GM18498 (cell line): ENCODE results near the gene MAP1LC3B.
"Not testable (repeated sequence)": the region's sequence is repeated elsewhere in the genome, so short reads cannot be mapped to it uniquely, and the experiment has no call there.

Source experiments
- ATAC-seq: cut with Tn5 transposase; IDR thresholded peaks from one replicate; pipeline ENCODE4 v1.9.1; 2021; ENCODE audit warnings: mild to moderate bottlenecking, moderate library complexity; ENCODE audit not compliant: unreplicated experiment

MAP1LC3B gene

DNA sequence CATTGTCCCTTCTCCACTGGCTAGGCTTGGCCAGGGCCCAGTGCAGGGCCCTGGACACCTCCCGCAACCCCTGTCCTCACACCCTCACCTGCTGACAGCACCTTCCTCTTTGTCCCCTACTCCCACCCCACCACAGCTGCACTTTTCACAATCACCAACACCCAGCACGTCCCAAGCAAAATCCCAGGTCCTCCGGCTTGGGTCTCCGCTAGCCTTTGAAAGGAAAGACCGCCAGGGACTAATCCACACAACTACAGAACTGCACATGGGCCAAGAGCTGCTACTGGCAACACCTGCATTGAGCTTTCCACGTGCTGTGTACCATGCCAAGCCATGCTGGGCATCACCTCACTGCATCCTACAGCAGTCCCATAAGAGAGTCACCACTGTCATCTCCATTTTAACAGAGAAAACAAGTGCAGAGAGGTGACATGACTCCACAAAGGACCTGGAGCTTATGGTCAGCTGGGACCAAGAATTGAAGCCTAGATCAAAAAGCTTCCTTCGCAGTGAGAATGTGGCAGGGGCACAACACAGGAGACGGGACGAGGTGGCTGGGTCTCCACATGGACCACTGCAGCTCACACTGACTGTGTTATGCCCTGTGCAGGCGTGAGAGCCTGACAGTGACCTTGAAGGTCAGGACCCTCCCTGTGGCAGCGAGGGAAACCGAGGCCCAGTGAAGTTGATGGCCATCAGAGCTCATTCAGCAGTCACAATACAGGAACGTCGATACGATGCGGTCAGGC is 31.1 kb upstream of the MAP1LC3B start:
- ATAC-seq, result no peak

DNA sequence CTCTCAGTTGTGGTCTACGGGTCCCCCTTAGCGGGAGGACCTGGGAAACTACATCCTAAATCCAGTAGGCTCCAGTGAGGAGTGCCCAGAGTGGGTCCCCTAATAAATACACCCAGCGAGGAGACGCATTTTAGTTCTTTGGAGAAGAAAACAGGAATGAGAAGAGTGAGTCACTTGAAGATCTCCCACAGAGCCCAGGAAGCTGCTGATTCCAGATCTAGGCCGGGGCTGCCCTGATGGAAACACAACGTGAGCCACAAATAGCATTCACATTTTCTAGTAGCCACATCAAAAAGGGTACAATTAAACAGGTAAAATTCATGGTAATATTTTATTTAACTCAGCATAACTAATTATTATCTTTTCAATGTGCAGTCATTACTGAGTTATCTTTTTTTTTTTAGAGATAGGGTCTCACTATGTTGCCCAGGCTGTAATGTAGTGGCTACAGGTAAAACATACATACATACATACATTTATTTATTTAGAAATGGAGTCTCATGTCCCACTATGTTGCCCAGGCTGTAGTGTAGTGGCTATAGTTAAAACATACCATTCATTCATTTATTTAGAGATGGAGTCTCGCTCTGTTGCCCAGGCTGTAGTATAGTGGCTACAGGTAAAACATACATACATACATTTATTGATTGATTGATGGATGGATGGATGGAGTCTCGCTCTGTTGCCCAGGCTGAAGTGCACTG is 30.1 kb upstream of the MAP1LC3B start:
- ATAC-seq, result no peak

DNA sequence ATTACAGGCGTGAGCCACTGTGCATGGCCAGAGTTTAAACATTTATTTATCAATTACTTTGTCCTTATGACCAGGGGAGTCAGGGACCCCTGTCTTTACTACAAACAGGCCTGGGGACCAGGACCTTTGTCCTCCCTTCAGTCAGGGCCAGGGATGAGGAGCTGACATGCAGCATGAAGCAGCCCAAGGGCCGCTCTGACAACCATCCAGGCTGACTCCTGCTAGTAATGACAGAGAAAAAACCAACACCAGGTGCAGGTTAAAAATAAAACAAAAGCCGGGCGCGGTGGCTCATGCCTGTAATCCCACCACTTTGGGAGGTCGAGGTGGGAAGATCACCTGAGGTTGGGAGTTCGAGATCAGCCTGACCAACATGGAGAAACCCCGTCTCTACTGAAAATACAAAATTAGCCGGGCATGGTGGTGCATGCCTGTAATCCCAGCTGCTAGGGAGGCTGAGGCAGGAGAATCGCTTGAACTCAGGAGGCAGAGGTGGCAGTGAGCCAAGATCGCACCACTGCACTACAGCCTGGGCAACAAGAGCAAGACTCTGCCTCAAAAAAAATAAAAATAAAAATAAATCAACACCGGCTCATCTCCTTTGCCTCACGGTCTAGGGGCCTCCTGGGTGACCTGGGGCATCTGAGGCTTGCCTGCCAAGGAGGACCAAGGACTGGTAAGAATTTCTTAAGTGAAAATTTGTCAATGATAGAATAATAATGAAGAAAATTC is 29.1 kb upstream of the MAP1LC3B start:
- not testable (repeated sequence) for ATAC-seq

DNA sequence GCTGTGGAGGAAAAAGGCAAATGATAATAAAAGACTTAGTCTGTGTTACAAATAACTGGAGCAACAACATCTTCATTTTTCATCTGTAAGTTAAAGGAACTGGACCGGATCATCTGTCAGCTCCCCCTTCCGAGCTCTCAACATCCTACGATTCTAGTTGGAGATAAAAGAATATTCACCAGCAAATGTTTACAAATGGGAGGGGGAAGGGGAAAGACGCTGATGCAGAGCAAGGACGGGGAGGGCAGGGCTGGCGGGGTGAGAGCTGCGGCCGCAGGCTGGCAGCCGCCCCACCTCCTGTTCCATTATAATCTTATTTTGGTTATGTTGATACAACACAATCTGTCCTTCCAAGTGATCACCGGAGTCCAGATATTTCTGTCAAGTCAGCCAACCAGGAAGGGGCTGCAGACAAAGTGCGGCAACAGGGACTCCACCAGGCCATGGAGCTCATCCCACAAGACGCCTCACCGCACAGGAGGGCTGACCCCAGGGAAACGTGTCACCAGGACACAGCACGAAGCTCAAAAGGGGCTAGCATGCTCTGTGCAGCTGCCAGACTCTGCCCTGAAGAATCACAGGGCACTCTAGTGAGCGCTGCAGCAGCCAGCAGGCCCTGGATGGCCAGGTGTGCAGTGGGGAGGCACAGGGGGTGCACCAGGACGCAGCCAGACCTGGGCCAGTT is 28.2 kb upstream of the MAP1LC3B start:
- no peak for ATAC-seq

DNA sequence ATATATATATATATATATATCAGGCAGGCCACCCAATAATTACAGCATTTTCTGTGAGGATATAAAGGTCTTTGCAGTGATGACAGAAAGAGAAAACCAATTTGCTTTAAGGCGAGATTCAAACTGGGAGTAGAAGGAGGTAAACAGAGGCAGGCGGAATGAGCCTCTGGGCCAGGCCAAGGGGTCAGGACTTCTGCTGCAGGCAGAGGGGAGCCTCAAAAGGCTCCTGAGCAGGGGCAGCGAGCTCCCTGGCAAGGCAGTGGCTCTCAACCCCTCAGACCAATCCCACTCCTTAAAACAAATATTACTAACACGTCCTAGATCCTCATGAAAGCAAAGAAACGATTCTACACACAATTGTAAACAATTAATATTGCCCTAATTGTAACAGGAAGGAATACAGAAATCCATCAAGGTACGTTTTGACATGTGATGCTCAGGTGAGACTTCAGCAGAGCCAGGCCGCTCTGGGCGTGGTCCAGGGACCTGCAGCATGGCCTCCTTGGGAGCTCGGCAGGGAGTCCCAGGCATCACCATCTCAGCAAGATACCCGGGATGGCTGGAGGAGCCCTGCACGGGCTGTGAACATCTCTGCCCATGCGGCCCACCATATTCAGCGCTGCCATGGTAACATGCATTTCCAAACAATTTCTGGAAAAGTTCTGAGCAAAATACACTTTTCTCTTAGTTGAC is 27.0 kb upstream of the MAP1LC3B start:
- ATAC-seq, result no peak

DNA sequence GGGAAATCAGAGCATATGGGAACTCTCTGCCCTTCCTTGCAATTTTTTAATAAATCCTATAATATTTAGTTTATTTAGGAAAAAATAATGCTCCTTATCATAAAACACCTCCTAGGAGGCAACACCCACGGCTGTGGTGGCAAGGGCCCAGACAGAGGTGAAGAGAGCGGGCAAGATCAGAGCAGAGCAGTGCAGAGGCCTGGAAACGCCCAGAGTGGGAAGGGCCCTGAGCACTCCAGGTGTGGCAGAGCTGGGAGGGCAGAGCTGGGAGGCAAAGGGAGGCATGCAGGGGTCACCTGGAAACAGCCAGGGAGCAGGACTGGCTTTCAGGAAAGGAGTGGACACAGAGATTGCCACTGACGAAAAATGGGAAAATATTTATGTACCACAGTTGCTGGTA is 25.8 kb upstream of the MAP1LC3B start:
- ATAC-seq, result no peak

DNA sequence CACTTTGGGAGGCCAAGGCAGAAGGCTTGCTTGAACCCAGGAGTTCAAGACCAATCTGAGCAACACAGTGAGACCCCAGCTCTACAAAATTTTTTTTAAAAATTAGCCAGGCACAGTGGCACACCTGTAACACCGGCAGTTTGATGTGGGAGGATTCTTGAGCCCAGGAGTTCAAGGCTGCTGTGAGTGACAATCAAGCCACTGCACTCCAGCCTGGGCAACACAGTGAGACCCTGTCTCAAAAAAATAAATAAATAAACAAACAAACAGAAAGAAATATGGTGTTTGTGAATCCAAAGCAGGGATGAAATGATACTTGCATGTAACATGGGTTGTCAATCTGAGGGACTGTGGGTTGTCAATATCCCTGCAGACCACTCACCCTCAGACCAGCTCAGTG is 25.2 kb upstream of the MAP1LC3B start:
- ATAC-seq, result no peak

DNA sequence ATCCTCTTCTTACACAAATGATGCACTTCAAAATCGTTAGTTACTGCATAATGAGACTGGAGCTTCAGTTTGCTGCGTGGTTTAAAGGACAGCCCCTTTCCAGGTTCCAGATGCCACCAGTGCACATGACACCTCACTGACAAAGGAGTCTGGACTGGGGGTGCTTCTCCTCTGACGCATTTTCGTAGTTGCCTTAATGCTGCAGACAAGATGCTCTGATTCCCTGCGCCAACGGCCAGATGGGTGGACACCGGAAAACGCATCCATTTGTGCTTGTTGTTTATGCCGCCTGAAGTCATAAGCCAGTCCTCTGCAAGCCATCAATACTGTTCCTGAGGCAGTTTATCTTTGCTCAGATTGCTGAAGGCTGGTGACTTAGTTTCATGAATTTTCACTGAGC is 24.6 kb upstream of the MAP1LC3B start:
- ATAC-seq, result no peak

DNA sequence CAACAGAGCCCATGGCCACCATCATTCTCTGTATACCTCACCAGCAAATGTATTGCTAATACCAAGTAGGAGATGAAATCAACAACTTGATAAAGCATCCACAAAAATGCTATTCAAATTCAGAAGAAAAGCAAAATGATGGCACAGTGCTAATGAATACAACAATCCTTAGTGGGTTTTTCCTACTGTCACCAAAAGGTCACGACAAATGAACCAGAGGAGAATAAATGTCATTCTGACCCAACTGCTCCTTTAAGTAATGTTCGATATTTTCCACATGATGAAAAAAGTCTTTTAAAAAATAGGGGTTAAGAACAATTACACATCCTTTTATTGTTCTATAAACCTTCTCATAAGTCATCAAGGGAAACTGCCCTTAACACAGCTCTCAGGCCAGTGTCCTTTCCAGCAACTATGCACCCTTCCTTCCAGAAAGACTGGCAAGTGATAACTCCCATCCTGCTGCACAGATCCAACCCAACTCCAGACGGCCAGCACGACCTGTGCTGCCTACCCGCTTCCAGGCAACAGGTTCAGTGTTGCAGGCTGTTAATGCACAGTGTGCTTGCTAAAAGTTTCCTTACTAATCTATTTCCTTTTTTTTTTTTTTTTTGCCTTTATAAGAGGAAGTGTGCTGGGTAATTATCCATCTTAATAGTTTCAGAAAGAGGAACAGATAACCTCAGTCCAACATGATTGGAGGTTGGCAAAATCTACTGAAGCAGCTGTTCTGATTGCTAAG is 23.9 kb upstream of the MAP1LC3B start:
- no peak for ATAC-seq

DNA sequence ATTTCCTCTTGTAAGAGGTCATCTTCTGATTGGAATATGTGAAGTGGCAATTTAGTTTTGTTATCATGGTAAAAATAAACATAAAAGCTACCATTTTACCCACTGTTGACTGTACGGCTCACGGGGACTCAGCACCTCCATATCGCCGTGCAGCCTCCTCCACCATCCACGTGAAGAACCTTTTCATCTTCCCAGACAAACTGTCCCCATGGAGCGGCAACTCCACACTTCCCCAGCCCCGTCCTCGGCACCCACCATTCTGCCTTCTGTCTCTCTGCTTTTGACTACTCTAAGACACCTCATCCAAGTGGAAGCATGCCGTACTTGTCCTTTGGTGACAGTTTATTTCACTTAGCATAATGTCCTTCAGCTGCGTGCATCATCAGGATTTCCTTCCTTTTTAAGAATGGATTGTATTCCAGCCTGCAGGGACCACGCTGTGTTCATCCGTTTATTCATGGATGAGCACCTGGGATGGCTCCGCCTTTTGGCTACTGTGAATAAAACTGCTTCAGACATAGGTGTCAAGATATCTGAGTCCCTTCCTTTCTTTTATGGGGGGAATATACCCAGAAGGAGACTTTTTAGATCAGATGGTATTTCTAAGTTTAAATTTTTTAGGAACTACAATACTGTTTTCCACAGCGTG is 22.9 kb upstream of the MAP1LC3B start:
- ATAC-seq, result no peak

DNA sequence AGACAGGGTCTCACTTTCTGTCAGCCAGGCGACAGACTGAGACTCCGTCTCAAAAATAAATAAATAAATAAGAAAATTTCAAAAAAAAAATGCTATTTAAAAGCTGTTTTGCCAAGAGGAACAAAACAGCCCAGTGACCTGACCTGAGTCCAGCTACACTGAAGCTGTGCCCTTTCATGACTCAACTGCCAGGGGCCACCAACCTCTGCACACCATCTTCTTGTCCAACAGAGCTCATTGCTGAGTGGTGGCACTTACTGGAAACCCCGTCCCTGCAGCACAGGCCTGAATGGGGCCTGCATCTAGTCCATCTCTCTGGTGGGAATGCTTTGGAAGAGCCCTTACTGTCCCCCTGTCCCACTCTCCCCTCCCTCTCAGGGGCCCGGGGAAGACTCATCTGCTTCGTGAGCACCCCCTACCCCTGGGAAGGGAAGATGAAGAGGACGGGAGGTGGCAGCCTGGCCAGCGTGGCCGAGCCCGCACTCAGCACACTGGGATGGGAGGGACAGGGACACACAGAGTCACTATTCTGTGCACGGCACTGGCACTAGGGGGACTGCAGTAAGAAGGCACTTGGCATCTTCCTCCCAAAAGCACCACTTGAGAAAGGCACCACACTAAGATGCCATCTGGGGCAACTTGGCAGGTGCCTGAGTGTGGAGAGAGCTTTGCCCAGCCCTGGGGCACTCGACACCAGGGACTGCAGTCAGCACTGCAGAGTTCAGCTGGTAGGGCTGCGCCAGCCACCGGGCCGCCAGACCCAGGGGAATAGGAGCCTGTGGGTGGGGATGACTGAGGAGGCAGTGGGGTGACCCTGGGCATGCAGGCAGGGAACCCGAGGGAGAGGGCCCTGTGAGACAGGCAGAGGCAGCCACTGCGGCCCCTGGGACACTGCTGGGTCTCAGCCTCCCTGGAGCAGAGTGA is 22.1 kb upstream of the MAP1LC3B start:
- ATAC-seq, result no peak

DNA sequence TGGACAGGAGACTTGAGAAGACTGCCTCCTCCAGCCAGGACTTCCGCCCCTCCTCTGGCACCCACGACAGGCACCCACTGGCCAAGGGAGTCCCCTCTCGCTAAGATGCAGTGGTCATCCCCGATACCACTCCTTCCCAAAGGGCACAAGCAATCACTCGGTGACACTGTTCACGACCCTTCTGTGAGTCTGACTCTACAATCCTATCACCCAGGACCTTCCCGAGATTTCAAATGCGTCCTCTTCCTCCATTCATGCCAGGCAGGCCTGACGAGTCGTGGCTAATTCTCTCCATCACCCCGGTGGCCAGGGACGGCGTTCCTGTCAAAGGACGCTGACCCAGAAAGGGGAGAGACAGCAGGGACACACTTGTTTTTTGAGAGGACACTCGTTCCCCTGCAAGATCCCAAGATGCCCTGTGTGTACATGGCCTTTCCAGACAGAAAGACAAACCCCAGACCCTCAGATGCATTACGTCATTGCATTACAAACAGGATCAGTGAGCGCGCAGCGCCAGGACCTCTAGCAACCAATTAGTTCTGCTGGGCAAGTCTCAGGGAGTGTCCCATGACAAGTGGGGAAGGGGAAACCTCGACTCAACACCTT is 20.8 kb upstream of the MAP1LC3B start:
- ATAC-seq, result no peak

DNA sequence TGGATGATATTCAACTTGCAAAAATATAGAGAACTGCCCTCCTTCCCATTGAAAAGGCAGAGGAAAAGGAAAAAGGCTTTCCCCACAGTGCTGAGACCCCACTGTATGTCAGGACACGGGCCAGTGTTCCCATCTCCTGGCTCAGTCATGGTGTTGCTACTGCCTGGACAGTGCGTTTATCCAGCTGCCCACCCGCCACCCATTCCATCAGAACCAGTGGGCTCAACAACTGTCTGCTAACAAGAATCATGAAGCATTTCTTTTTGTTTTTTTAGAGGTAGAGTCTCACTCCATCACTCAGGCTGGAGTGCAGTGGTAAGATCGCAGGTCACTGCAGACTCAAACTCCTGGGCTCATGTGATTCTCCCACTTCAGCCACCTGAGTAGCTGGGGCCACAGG is 19.8 kb upstream of the MAP1LC3B start:
- no peak for ATAC-seq

DNA sequence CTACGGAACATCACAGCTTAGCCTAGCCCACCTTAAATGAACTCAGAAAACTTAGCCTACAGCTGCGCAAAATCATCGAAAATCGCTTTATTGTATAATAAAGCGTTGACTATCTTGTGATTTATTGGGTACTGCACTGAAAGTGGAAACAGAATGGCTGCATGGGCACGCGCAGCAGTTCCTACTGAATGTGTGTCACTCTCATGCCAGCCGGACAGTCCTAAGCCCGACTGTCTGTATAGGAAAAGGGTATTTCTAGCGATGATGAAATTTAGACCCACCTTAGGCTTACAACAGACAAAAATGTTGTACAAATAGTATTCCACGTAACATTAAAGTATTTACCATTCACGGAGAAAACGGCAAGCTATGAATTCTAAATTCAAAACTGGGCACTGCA is 17.8 kb upstream of the MAP1LC3B start:
- no peak for ATAC-seq

DNA sequence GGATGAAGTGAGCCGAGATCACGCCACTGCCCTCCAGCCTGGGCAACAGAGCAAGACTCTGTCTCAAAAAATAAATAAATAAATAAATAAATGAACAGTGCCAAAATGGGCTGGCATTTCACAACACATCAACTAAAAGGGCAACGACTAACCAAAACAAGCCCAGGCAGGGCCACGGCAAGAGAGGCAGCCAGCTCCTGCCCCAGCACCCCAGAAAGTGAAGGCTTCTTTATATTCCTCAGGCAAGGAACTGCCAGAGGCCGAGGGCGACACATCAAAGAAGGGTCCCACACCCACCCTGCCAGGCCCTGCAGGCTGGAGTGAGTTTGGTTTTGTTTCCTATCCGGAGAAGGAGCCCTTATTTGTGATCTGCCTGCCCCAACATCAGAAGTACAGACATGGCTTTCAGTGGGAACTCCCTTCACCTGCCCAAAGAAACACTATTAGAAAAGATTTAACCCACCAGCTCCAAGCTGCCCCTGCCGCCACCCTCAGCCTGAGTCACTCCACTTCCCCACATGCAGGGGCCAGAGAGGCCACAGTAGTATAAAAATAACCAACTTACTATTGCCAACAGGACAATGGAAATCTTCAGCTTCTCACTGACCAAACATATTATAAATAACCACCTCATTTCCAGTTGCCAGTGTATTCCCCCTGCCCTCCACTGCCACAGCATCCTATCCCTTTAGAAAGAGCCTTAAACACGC is 16.6 kb upstream of the MAP1LC3B start:
- no peak for ATAC-seq

DNA sequence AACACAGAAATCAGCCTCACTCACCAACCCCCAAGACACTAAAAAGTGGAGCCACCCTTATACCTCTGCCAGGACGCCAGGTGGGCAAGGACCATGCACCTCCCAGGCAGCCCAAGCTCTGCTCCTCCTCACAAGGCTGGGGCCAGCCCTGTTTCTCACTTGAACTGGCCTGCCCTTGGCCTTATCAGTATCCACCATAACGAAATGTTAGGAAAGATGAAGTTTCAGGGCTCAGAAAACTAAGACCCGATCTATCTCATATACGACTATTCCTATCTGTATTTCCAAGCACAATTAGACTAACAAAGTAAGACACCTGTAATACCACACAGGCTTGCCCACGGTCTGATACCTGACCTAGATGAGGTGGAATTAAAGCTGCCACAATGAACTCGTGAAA is 15.5 kb upstream of the MAP1LC3B start:
- no peak for ATAC-seq

DNA sequence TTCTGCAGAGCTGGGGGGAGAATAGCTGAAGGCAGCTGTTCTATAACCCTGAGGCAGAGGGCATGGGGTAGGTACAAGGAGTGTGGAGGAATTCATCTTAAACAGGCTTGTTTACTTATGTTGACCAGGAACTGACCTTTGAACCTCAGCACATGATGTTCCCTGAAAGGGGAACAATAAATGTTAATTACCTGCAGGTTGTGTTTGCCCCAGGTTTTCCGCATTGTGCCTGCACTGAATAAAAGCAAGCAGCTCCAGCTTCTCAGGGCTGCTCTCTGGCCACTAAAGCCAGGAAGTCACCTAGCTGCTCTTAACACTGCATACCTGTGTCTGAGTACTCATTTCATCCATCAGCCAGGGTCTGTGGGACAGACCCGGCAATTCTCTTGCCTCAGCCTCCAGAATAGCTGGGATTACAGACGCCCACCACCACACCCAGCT is 12.8 kb upstream of the MAP1LC3B start:
- ATAC-seq, result not testable (repeated sequence)
